EH (cell line): Measurements from ENCODE around the gene DYNLL1.
"Not testable (repeated sequence)": the region's sequence is repeated elsewhere in the genome, so short reads cannot be mapped to it uniquely, and the experiment has no call there.

Experiments
- DNase-seq: peaks from one replicate; pipeline ENCODE4 v3.0.0-alpha.2; 2015; ENCODE audit warnings: low read depth

The DYNLL1 gene

DNA sequence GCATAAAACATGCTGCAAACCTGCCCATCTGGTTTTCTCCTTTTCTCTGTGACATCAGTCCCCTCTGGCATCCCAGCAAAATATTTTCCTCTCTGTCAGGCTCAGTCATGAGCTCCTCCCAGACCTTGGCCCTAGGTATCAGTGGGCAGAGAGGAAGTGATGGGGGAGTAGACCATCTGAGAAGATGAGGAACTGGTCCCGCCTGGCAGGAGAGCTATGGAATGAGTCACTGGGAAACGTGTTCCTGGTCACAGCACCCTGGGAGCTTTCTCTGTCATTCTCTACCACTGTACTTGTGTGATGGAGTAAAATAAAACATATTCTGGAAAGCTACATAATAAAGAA is 21.3 kb upstream of the DYNLL1 start:
- peak; percentile 88 for DNase-seq

DNA sequence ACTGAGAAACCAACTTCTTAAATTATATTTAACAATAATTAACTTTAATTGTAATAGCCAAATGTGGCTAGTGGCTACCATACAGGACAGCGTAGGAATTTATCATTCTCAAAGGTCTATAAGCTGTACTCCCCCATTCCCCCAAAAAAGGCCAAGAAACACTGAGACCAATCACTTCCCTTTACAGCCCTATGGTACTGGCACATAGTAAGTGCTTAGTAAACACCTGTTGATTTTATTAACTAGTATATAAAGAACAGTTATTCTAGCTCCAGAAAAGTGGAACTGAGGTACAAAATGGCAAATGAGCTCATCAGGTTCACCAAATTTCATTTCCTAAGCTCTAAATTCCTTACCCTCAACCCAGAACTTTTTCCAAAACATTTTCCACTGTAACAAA is 20.3 kb upstream of the DYNLL1 start:
- DNase-seq, result no peak

DNA sequence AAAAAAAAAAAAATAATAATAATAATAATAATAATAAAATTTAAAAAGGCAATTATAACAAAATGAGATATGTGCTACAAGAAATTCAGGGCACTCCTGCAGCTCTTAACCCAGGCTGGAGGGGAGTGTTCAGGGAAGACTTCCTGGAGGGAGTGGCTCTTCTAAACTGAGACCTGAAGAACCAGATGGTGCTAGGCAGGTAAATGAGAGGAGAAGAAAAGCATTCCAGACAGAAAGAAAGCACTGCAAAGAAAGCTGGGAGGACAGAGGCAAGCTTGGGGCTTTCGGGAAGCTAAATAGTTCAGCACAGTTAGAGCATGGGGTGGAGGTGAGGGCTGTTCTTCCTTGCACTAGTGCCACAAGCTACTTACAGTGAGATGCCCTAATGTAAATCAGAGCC is 16.5 kb upstream of the DYNLL1 start:
- DNase-seq, result no peak

GRCh38 chr12:120480211-120480610 is 15.7 kb upstream of the DYNLL1 start:
- DNase-seq, result no peak

DNA sequence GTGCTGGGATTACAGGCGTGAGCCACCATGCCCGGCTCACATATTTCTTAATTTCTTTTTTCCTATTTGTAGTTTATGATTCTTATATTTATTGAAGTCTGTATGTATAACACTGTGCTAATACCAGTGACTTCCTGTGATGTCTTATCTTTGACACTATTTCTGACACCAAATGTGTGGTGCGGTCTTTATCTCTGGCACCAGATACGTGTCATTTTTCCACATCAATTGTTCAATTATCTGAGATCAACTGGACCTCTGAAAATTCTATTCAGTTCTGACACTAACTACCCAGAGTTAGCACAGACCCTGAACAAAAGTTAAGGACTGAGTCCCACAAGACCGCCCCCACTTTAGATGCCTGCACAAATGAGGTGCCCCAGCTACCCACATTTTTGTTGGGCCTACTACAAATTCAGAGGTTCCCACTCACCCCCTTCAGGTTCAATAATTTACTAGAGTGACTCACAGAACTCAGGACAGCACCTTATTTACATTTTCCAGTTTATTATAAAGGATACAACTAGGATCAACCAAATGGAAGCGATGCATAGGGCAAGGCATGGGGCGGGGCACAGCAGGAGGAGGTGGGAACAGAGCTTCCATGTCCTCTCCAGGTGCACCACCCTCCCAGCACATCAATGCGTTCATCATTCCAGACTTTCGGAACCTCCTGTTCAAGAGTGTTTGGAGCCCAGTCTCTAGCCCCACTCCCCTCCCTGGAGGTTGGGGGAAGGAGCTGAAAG is 14.7 kb upstream of the DYNLL1 start:
- DNase-seq, result no peak

GRCh38 chr12:120483621-120484020 is 12.3 kb upstream of the DYNLL1 start:
- no peak for DNase-seq

DNA sequence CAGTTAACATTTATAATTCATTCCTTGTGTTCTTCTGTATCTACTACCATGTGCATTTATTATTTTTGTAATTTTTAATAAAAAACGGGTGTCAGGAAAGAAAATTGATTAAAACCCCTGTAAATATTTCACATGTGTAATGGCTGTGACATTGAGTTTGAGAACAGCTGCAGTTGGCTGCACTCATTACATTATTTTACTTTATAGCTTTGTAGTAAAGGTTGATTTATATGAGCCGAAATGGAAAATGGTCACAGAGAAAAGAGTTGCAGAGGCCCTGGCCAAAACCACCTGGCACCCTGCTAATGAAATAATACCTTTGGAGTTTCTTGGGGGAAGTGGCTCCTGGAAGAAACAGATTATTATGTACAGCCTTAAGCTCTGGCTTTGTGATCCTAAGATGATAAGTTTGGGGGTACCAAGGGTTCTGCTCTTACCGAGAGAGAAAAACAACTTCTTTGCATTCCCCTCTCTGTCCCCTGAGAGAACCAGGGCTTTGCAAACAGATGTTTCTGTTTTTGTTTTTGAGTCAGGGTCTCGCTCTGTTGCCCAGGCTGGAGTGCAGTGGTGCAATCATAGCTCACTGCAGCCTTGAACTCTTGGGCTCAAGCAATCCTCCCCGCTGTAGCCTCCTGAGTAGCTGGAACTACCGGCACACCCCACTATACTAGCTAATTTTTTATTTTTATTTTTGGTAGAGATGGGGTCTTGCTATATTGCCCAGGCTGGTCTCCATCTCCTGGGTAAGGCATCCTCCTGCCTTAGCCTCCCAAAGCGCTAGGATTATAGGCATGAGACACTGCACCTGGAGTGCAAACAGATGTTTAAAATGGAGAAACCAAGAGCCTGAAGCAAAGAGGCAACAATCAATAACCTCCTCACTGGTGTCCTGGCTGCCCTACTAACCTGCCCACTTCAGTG is 9.7 kb upstream of the DYNLL1 start:
- DNase-seq, result no peak

DNA sequence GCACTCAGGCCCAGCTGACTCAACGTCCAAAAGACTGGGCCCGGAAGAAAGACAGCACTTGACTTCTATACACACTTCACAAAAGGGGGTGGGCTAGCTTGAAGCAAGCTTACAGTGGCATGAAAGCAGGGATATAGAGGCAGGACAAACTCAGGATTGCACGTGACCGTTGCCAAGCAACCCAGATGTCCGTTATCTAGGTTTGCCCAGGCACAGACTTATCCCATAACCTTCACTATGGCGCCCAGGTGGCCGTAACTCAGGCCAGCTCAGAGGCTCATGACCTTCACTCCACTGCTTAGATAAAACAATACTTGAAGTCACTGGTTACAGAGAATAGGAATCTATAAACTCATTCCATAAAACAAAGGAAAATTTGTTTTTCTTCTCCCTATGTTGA is 8.4 kb upstream of the DYNLL1 start:
- not testable (repeated sequence) for DNase-seq

DNA sequence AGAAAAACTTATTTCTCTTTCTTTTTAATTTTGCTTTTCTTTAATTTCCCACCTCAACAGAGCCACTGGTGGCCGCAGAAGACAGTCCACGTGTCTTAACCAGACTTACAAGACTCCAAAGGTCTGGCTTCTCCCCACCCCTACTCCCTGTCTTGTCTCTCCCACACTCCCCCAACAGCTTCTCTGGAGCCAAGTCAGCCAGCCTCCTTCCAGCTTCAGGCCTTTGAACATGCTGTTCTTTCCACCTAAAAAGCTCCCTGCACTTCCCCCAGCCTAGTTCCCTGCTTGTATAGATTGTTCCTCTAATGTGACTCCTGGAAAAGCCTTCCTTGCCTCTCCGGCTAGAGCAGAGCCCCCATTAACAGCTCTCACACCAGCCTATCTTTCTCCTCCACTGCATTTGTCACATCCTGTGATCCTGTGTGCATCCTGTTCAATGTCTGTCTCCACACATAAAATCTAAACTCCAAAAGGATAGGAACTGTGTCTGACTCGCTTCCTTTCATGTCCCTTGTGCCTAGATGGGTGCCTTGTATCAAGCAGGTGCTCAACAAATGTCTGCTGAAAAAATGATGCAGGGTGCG is 7.8 kb upstream of the DYNLL1 start:
- no peak for DNase-seq

GRCh38 chr12:120489018-120489417 is 6.9 kb upstream of the DYNLL1 start:
- DNase-seq, result peak; percentile 37

- no peak for DNase-seq
Observed at GRCh38 chr12:120490325-120490724, 5.6 kb upstream of the DYNLL1 start.

DNA sequence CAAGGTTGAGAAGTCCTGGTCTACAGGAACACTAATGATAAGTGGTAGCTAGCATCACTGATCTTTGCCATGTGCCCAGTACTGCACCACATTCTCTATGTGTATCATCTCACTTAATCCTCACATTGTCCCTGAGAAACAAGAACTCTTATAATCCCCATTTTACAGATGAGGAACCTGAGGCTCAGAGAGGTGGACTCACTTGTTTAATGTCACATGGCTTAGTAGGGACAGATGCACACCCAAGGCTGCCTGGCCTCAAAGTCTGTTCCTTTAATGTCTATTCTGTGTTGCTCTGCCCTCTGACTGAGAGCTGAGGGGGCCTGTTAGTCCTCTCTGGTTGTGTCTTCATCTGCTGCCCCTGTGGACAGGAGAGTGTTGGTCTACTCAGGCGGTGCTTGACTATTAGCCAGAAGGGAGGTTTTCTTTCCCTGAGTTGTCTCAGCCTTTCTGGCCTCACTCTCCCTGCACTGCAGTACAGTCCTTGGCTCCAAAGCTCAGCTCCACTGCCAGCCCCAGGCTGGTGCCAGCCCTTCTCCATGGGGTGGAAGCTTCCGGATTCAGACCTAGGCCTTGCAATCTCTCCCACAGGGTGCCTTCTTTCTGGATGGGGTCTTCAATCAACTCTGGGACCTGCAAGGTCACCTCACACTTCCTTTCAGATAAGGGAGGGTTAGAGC is 4.9 kb upstream of the DYNLL1 start:
- no peak for DNase-seq

DNA sequence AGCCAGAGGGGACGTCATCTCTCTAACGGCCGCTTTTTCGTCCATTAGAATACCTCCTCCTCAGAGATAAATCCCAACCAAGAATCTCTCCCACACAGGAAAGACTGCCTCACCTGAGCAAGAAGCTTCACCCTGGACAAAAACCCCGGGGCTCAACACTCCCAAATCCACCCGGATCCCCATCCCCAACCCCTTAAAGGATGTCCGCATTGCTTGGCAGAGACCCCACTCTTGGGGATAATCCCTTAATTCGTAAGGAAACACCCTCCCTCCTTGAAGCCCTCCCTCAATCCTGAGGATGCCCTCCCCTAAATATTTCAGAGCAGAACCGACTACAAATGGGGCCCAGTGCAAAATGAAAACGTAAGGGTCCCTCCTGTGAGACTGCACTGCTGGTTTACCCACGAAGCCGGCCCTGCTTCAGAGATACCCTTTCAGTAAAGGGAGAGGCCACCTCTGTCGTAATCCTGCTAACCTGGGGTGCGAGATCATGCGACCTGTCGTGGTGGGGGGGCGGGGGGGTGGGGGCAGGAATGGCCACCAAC is 655 bp upstream of the DYNLL1 start:
- DNase-seq, result no peak

DNA sequence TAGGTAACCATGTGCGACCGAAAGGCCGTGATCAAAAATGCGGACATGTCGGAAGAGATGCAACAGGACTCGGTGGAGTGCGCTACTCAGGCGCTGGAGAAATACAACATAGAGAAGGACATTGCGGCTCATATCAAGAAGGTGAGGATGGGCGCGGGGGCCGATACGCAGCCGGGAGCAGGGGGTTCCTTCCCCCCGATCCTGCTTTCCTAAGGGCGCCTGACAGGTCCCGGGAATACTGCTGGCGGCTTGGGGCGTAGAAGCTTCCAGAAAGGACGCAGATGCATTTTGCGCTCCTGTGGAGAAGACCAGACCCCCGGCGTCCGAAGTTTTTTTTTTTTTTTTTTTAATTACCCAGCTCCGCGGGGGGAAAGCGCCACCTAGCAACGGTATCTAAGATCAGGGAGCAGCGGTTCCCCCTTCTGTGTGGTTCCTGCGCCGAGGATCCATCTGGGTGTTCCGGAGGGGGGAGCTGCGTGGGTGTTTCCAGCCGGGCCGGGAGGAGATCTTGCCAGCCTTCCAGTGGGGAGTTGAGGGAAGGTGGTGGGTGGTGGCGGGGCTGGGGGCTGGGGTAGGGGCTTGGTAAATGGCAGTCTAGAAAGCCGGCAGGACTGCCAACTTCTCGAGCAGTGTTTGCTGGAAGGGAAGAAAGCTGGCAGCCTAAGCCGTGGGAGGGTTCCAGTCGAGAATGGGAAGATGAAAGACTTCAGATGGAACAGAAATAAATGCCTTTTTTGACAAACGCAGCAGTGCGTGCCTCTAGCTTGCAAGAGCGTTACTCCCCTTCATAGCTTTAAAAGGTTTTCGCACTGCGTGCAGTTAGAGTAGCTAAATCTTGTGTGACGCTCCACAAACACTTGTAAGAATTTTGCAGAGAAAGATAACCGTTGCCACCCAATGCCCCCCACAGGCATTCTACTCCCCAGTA is 764 bp downstream of the DYNLL1 start:
- peak; percentile 63 for DNase-seq

GRCh38 chr12:120497524-120498150 is 1.7 kb downstream of the DYNLL1 start:
- peak; percentile 50 for DNase-seq

GRCh38 chr12:120498870-120499515 is 3.1 kb downstream of the DYNLL1 start:
- DNase-seq, result peak; percentile 1

DNA sequence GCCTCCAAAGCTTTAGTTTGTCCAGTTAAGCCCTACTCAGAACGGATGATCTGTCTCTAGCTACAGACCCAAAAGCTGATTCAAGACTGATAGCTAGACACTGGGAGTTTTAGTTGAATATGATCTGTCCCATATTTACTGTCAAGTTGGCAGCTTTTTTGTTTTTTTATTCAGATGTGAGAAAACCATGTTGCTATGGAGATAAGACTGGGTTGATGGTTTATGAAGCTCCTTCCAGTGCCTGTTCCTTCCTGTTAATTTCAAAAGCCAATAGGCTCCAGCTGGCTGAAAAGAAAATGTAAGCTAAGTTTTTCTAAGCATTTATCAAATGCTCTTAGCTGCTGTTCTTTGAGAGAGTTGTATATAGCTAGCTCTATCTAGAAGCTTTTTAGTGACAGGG is 4.7 kb downstream of the DYNLL1 start:
- DNase-seq, result peak; percentile 19

DNA sequence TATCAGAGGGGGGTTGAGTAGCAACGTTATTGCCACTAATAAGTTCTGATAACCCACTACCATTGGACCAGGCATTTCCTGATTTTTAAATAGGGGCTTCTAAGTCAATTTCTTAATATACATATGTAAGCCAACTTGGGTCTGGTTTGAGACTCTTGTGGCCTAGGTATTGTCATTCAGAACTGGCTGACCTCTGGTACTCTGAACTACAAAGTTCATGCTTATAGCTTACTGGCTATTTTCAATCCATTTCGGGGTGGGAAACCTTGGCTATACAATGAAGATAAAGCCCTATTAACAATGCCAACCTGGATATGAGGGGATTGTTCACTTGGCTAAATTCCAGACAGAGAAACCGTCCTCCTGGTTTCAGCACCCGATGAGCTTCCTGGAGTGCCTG is 8.7 kb downstream of the DYNLL1 start:
- DNase-seq, result no peak

GRCh38 chr12:120508537-120508936 is 12.6 kb downstream of the DYNLL1 start:
- DNase-seq, result no peak

DNA sequence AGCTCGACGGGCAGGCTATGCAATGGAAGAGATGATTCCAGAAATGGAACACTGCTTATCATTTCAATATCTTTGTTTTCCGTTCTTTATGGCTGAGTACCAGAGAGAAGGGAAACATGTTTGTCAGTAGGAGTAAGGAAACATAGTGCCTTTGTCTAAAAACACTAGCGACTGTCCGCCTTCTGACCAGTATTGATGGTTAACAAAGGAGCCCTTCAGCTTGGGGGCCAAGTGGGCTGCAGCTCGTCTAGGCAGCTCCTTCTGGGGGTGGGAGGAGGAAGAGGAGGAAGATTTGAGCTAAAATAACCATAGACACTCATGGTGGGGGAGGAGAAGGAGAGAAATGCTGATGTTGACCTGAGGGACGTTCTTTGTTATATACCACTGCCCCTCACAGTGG is 18.1 kb downstream of the DYNLL1 start:
- no peak for DNase-seq
